SH-SY5Y (cell line): ENCODE data around the gene PKIB.

ENCODE experiments used
- GATA2 ChIP-seq: IDR thresholded peaks from 2 replicates; pipeline ENCODE4 v1.6.1; 2011; ENCODE audit warnings: mild to moderate bottlenecking, low read depth, low read length
- GATA3 ChIP-seq: IDR thresholded peaks from 2 replicates; pipeline ENCODE4 v1.6.1; 2011; ENCODE audit warnings: low read depth, mild to moderate bottlenecking, low read length, moderate library complexity

Gene PKIB

GRCh38 chr6:122669868-122670267 is 59.7 kb downstream of the PKIB start:
- TF ChIP-seq GATA2: no peak
- no peak for TF ChIP-seq GATA3

DNA sequence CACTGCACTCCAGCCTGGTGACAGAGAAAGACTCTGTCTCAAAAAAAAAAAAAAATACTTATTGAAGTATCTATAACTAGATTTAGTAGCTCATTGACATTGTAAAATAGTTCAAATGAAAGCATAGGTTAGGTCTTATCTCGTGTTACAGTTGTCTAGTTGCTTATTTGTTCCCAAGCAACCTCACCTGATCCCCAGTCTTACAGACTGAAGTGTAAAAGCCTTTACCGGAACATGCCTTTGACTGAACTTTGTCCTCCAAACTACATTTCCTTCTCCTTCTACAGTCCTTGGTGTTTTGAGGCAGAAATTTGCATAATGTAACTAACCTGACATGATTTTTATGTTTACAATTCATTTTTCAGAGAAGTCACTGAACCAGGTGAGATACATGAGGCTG is 61.0 kb downstream of the PKIB start:
- no peak for TF ChIP-seq GATA2
- TF ChIP-seq GATA3: no peak

GRCh38 chr6:122673343-122673961 is 63.2 kb downstream of the PKIB start:
- no peak for TF ChIP-seq GATA3
- TF ChIP-seq GATA2: no peak

DNA sequence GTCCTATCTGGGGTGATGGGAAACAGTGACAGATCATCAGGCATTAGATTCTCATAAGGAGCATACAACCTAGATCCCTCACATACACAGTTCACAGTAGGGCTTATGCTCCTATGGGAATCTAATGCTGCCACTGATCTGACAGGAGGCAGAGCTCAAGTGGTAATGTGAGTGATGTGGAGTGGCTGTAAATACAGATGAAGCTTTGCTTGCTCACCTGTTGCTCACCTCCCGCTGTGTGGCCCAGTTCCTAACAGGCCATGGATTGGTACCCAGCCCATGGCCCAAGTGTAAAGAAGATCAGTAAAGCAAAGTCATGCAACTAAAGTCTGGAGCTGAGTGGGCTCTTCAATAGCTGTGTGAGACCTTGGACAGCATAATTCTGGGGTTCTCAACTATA is 65.9 kb downstream of the PKIB start:
- TF ChIP-seq GATA2: no peak
- no peak for TF ChIP-seq GATA3

GRCh38 chr6:122676688-122677087 is 66.5 kb downstream of the PKIB start:
- TF ChIP-seq GATA3 (no peak), GATA2 (no peak)

DNA sequence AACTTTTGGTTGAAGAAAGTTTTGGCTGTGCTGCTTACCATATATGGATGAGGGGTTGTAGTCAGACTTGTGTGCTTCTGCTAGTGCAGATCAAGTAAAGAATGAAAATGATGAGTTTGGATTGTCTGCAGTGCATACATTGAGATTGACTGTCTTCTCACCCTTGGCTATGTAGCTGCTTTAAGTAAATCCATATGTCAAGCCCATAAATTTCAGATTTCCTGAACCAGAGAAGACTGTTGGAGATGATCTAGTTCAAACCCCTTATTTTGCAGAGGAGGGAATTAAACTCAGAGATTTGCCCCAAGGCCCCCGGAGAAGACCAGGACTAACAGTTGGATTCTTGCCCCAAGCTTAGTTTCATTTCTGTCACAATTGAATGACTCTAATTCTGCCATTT is 67.2 kb downstream of the PKIB start:
- no peak for TF ChIP-seq GATA3
- TF ChIP-seq GATA2: no peak

- no peak for TF ChIP-seq GATA2
- TF ChIP-seq GATA3: no peak
Observed at GRCh38 chr6:122678841-122679240, 68.6 kb downstream of the PKIB start.

- TF ChIP-seq GATA2 (no peak), GATA3 (no peak)
Observed at GRCh38 chr6:122681705-122682104, 71.5 kb downstream of the PKIB start.

- no peak for TF ChIP-seq GATA2
- no peak for TF ChIP-seq GATA3
Observed at GRCh38 chr6:122683989-122684651, 73.9 kb downstream of the PKIB start.

DNA sequence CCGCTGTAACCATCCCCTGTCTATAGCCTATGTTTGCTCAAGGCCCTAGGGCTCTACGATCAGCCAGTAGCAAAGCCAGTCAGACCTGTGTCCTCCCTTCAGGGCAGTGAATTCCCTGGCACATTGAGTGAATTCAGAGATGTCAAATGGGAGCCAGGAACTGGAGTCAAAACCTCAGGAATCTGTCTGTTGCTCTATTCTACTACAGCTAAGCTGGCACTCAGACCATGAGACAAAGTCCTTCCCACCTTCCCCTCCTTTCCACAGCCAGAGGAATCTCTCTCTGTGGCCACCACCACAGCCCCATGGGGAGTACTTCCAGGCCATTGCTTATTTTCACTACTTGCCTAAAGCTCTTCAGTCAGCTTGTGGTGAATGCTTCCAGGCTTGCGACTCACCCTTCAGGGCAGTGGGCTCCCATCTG is 82.0 kb downstream of the PKIB start:
- TF ChIP-seq GATA2 (no peak), GATA3 (no peak)

GRCh38 chr6:122692807-122693580 is 82.8 kb downstream of the PKIB start:
- TF ChIP-seq GATA3: no peak
- no peak for TF ChIP-seq GATA2

- TF ChIP-seq GATA3 (no peak), GATA2 (no peak)
Observed at GRCh38 chr6:122694075-122694474, 83.9 kb downstream of the PKIB start.

GRCh38 chr6:122694602-122695001 is 84.4 kb downstream of the PKIB start:
- no peak for TF ChIP-seq GATA3
- no peak for TF ChIP-seq GATA2

- TF ChIP-seq GATA2: no peak
Observed at GRCh38 chr6:122695188-122695587, 85.0 kb downstream of the PKIB start.

DNA sequence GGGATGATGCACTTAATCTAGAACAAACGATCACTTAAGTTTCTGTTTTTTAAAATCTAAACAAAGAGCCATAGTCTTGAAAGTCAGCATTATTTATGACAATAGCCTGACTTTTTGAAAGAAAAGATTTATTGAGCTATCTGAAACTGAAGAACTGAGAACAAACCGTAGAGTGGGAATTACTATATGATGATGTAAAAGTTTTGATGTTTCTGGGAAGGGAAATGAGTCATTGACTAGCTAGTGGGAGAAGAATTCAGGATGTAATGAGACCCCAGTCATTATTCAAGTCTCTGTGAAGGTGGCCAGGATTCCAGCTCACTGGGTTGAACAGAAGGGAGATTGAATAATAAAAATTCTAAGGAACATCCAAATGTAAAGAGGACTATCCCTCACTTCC is 85.9 kb downstream of the PKIB start:
- no peak for TF ChIP-seq GATA3
- TF ChIP-seq GATA2: no peak
